ENCODE measurements around the gene MRPL54. TPM values are rescaled to one million over a fixed set of nuclear protein-coding genes. Genes with fewer than 3 reads are reported as not detected.

The MRPL54 gene
- polyA plus RNA-seq, 2 donors: 80.0 to 83.8 TPM

DNA sequence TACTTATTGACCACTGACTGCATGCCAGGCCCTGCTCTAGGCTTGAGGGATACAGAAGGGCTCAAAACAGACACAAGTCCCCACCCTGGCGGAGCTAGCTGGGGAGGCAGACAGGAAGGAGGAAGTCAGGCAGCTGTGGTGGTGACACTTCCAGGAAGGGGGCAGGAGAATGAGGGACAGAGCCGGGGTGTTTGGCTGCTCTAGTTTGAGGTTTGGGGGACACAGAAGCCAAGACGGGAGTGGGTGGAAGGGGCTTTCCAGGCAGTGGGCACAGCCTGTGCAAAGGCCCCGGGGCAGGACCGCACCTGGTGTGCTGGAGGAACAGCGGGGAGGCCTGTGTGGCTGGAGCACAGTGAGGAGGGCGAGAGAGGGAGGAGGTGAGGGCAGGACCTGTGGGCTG, 4.0 kb downstream of the MRPL54 start:
- no peak overlapping the region for H3K4me3 ChIP-seq (ENCODE audit: low read depth in 1 of 2, low read length in 2 of 2)
- 79 to 87% methylated on average over 6 to 7 of the region's 7 CpGs for WGBS, 2 donors
- no peak overlapping the region for H3K27ac ChIP-seq (ENCODE audit: low read depth in 2 of 2, low read length in 1 of 2)
- no peaks in the 10 kb centered on the region for H3K4me1 ChIP-seq (ENCODE audit: control insufficient read depth in 2 of 2, insufficient read depth in 2 of 2, low read length in 1 of 2)
- no peaks in the 10 kb centered on the region for H3K9me3 ChIP-seq (ENCODE audit: control insufficient read depth in 2 of 2, insufficient read depth in 1 of 2, low read depth in 1 of 2, low read length in 1 of 2)
- H3K27me3 ChIP-seq (ENCODE audit: control insufficient read depth in 1 of 2, insufficient read depth in 2 of 2, low read length in 2 of 2): no peaks in the 10 kb centered on the region
- H3K36me3 ChIP-seq (ENCODE audit: control insufficient read depth in 2 of 2, insufficient read depth in 2 of 2, low read length in 1 of 2): peaks cover 14 to 30% of the 10 kb centered on the region in 2 donors

DNA sequence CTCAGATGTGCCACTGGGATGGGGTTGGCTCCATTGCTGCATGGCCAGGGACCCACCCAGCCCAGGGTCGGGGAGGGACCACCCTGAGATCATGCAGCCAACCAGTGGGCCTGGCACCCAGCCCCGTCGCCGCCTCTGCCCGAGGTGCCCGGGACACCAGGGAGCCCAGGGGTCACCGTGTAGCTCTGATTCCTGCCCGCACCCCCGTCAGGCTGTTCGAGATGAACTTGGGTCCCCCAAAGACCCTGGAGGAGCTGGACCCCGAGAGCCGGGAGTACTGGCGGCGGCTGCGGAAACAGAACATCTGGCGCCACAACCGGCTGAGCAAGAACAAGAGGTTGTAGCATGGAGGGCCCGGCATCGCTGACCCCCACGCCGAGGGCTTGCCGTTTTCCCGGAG, 4.6 kb downstream of the MRPL54 start:
- H3K9me3 ChIP-seq (ENCODE audit: control insufficient read depth in 2 of 2, insufficient read depth in 1 of 2, low read depth in 1 of 2, low read length in 1 of 2): no peaks in the 10 kb centered on the region
- H3K4me3 ChIP-seq (ENCODE audit: low read depth in 1 of 2, low read length in 2 of 2): no peak overlapping the region
- H3K27ac ChIP-seq (ENCODE audit: low read depth in 2 of 2, low read length in 1 of 2): no peak overlapping the region
- H3K27me3 ChIP-seq (ENCODE audit: control insufficient read depth in 1 of 2, insufficient read depth in 2 of 2, low read length in 2 of 2): no peaks in the 10 kb centered on the region
- WGBS, 2 donors: 88 to 92% methylated on average over 23 of the region's 23 CpGs
- peaks cover 0 to 3% of the 10 kb centered on the region in 2 donors for H3K4me1 ChIP-seq (ENCODE audit: control insufficient read depth in 2 of 2, insufficient read depth in 2 of 2, low read length in 1 of 2)
- H3K36me3 ChIP-seq (ENCODE audit: control insufficient read depth in 2 of 2, insufficient read depth in 2 of 2, low read length in 1 of 2): peaks cover 14 to 30% of the 10 kb centered on the region in 2 donors

DNA sequence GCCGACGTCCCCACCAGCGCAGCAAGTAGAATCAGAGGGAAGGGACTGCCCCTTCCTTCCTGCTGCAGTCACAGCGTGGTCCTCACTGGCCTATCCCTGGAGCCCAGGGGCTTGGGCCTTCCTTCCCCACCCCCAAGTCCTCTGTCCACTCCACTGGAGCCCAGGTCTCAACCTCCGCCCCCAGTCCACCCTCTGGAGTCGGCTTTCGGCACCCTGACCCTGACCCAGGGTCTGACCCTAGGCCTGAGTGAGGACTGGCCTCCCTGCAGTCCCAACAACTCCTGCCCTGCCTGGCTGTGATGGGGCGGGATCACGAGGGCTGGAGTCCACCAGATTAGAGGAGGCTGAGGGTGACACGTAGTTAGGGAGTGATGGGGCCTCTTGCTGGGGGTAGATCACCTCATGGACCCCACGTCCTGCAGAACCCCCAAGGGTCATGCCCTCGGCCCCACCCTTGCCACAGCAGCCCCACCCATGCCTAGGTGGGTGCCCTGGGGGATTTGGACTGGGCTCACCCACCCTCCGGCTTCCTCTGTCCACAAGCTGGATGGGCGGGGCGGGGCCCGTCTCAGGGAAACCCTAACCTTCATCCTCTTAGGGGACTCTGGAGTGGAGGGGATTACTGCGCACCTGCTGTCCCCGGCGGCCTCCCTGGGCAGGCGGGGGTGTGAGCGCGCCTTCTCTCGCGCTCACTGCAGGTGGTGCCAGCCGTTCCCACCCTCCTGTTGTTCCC, 5.7 kb downstream of the MRPL54 start:
- 84 to 85% methylated on average over 25 of the region's 25 CpGs for WGBS, 2 donors

DNA sequence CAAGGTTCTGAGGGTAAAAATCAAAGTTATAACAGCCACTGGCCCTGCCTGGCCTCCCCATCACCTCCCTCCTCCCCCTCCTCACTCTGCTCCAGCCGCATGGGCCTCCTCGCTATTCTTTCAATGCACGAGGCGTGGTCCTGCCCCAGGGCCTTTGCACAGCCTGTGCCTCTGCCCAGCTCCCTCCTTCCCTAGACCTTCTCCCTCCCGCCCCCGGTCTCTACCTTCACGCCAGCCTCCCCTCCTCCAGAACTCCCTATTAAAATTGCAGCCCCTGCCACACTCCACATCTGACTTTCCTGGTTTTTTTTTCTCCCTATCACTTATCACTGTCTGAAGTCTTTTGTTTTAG, 6.2 kb downstream of the MRPL54 start:
- Histone ChIP-seq H3K27ac (ENCODE audit: low read depth in 2 of 2, low read length in 1 of 2) (no peak overlapping the region), H3K4me3 (ENCODE audit: low read depth in 1 of 2, low read length in 2 of 2) (no peak overlapping the region), H3K9me3 (ENCODE audit: control insufficient read depth in 2 of 2, insufficient read depth in 1 of 2, low read depth in 1 of 2, low read length in 1 of 2) (no peaks in the 10 kb centered on the region), H3K36me3 (ENCODE audit: control insufficient read depth in 2 of 2, insufficient read depth in 2 of 2, low read length in 1 of 2) (peaks cover 14 to 30% of the 10 kb centered on the region in 2 donors), H3K27me3 (ENCODE audit: control insufficient read depth in 1 of 2, insufficient read depth in 2 of 2, low read length in 2 of 2) (no peaks in the 10 kb centered on the region), H3K4me1 (ENCODE audit: control insufficient read depth in 2 of 2, insufficient read depth in 2 of 2, low read length in 1 of 2) (peaks cover 0 to 3% of the 10 kb centered on the region in 2 donors)
- WGBS, 2 donors: 84 to 90% methylated on average over 7 of the region's 7 CpGs

More for the DNA sequence above, 5.7 kb downstream of the MRPL54 start:
- Histone ChIP-seq H3K27ac (ENCODE audit: low read depth in 2 of 2, low read length in 1 of 2) (no peak overlapping the region), H3K4me3 (ENCODE audit: low read depth in 1 of 2, low read length in 2 of 2) (no peak overlapping the region), H3K9me3 (ENCODE audit: control insufficient read depth in 2 of 2, insufficient read depth in 1 of 2, low read depth in 1 of 2, low read length in 1 of 2) (no peaks in the 10 kb centered on the region), H3K36me3 (ENCODE audit: control insufficient read depth in 2 of 2, insufficient read depth in 2 of 2, low read length in 1 of 2) (peaks cover 14 to 30% of the 10 kb centered on the region in 2 donors), H3K4me1 (ENCODE audit: control insufficient read depth in 2 of 2, insufficient read depth in 2 of 2, low read length in 1 of 2) (peaks cover 0 to 3% of the 10 kb centered on the region in 2 donors), H3K27me3 (ENCODE audit: control insufficient read depth in 1 of 2, insufficient read depth in 2 of 2, low read length in 2 of 2) (no peaks in the 10 kb centered on the region)

DNA sequence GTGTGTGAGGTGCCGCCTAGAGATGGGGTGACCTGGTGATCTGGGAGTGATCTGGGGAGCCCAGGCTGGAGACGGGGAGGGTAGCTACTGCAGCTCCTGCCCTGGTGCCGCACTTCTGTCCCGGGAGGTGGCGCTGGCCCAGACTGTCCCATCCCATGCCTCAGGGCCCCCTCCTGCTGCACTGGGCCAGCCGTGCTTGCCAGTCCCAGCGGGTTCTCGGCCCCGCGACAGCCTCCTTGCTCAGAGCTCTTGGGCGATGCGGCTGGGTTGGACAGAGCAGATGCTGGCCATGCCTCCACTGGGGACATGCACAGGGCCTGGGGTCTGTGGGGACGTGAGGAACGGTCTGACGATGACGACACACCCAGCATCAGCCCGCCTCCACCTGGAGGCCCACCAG, 7.0 kb downstream of the MRPL54 start:
- Histone ChIP-seq H3K36me3 (ENCODE audit: control insufficient read depth in 2 of 2, insufficient read depth in 2 of 2, low read length in 1 of 2) (peaks cover 14 to 30% of the 10 kb centered on the region in 2 donors), H3K27me3 (ENCODE audit: control insufficient read depth in 1 of 2, insufficient read depth in 2 of 2, low read length in 2 of 2) (no peaks in the 10 kb centered on the region), H3K4me3 (ENCODE audit: low read depth in 1 of 2, low read length in 2 of 2) (no peak overlapping the region), H3K27ac (ENCODE audit: low read depth in 2 of 2, low read length in 1 of 2) (no peak overlapping the region), H3K4me1 (ENCODE audit: control insufficient read depth in 2 of 2, insufficient read depth in 2 of 2, low read length in 1 of 2) (peaks cover 0 to 3% of the 10 kb centered on the region in 2 donors), H3K9me3 (ENCODE audit: control insufficient read depth in 2 of 2, insufficient read depth in 1 of 2, low read depth in 1 of 2, low read length in 1 of 2) (no peaks in the 10 kb centered on the region)
- WGBS, 2 donors: 73 to 87% methylated on average over 17 of the region's 17 CpGs

DNA sequence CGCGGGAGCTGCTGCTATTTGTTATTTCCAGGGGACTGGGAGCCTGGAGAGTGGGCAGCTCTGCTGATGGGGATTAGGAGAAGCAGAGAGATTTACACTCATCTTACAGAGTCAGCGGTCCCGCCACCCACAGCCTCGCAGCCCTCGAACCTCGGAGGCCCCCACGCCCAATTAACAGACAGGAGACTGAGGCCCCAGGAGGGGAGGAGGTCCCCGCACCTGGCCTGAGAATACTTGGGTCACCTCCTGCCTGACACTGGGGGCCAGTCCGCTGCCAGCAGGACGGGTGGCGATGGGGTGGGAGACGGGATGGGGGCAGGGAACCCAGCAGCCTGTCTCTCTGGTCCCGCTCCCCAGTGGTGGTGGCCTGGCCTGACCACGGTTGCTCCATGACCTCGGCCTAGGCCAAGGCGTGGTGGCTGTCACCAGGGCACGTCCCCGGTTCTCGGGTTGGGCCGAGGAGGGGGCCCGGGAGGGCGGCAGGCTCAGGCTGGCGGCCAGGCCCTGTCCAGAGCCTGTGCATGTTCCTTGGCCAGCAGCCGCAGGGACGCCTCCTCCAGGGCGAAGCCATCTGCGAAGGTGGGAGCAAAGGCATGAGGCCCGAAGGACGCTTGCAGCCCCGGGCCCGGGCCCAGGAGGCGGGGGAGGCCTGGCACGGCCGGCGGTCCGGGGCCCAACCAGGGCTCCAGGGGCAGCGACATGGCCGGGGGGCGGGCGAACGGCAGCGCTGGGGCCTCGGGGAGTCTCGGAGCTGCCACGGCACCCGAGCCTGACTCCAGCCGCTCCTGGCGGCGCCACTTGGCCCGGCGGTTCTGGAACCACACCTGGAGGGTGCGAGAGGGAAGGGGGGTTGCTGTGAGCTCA, 7.9 kb downstream of the MRPL54 start:
- H3K4me3 ChIP-seq (ENCODE audit: low read depth in 1 of 2, low read length in 2 of 2): no peak overlapping the region
- H3K27ac ChIP-seq (ENCODE audit: low read depth in 2 of 2, low read length in 1 of 2): no peak overlapping the region
- H3K36me3 ChIP-seq (ENCODE audit: control insufficient read depth in 2 of 2, insufficient read depth in 2 of 2, low read length in 1 of 2): peaks cover 14 to 26% of the 10 kb centered on the region in 2 donors
- H3K27me3 ChIP-seq (ENCODE audit: control insufficient read depth in 1 of 2, insufficient read depth in 2 of 2, low read length in 2 of 2): no peaks in the 10 kb centered on the region
- peaks cover 0 to 3% of the 10 kb centered on the region in 2 donors for H3K4me1 ChIP-seq (ENCODE audit: control insufficient read depth in 2 of 2, insufficient read depth in 2 of 2, low read length in 1 of 2)
- WGBS, 2 donors: 67 to 77% methylated on average over 46 to 53 of the region's 53 CpGs
- H3K9me3 ChIP-seq (ENCODE audit: control insufficient read depth in 2 of 2, insufficient read depth in 1 of 2, low read depth in 1 of 2, low read length in 1 of 2): no peaks in the 10 kb centered on the region

DNA sequence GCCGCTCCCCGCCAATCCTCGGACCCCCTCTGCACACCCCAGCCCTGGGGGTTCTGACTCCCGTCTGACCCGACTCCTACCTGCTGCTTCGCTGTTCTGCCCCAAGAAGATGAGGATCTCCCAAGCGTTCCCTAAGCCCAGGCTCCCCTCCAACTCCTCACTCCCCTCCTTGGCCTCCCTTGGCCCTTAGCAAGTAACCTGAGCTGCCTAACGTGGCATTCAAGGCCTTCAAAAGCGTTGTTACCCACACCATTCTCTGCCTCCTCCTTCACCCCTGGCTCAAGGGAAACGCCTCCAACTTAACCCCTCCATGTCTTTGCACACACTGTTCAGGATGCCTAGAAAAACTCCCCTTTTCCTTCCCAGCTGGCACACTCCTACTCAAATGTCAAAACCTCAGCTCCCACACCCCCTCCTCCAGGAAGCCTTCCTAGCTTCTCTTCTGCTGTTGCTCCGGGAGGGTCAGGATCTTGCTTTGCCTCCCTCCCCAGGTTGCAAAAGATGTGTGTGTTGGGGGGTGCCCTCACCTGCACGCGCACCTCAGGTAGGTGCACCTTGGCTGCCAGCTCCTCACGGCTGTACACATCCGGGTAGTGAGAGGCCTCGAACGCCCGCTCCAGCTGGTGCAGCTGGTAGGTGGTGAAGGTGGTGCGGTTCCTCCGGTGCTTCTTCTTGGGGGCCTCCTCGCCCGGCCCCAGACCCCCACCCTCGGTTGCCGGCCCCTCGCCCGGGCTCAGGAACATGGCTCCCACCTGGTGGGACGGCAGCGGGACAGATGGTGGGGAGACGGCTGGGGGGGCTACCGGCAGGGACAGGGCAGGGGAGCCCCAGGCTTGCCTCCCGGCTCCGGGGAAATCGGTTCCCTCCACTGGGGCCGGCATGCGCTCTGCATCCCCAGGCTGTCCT, 8.8 kb downstream of the MRPL54 start:
- Histone ChIP-seq H3K36me3 (ENCODE audit: control insufficient read depth in 2 of 2, insufficient read depth in 2 of 2, low read length in 1 of 2) (peaks cover 14 to 26% of the 10 kb centered on the region in 2 donors), H3K27me3 (ENCODE audit: control insufficient read depth in 1 of 2, insufficient read depth in 2 of 2, low read length in 2 of 2) (no peaks in the 10 kb centered on the region), H3K4me3 (ENCODE audit: low read depth in 1 of 2, low read length in 2 of 2) (no peak overlapping the region), H3K4me1 (ENCODE audit: control insufficient read depth in 2 of 2, insufficient read depth in 2 of 2, low read length in 1 of 2) (peaks cover 0 to 3% of the 10 kb centered on the region in 2 donors), H3K9me3 (ENCODE audit: control insufficient read depth in 2 of 2, insufficient read depth in 1 of 2, low read depth in 1 of 2, low read length in 1 of 2) (no peaks in the 10 kb centered on the region), H3K27ac (ENCODE audit: low read depth in 2 of 2, low read length in 1 of 2) (no peak overlapping the region)
- WGBS, 2 donors: 78 to 79% methylated on average over 35 of the region's 35 CpGs

DNA sequence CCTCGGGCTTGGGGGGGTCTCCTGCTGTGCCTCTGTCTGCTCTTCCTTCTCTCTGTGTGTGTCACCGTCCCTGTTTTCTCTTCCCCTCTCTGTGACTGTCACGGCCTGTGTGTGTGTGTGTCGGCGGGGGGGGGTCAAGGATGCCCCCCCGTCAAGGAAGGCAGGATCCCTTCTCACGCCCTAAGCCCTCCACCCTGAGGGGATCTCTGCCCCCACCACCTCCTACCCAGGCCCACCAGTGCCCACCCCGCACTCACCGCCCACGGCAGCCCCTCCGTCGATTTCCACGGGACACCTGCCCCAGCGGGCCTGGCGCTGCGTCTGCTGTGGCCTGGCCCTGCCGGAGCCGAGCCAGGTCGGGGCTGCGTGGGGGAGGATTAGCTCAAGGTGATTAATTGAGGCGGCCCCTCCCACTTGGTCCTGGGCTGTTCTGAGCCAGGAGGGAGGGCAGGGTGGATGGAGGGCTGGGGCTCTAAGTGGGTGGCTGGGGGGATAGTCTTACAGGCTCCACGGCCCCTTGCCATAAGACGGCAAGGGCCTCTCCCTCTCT, 9.5 kb downstream of the MRPL54 start, which contains the start of gene RAX2:
Gene RAX2, minus strand, starts transcription at position 323 of the 550 bp plus-strand sequence. CDS start 486 bp downstream, outside the sequence.
- WGBS, 2 donors: 34 to 35% methylated on average over 23 of the region's 23 CpGs

More for the DNA sequence above, 9.5 kb downstream of the MRPL54 start, which contains the start of gene RAX2:
- Histone ChIP-seq H3K4me3 (ENCODE audit: low read depth in 1 of 2, low read length in 2 of 2) (no peak within 1 kb of the TSS), H3K36me3 (ENCODE audit: control insufficient read depth in 2 of 2, insufficient read depth in 2 of 2, low read length in 1 of 2) (peaks cover 9 to 19% of the 10 kb centered on the region in 2 donors), H3K27ac (ENCODE audit: low read depth in 2 of 2, low read length in 1 of 2) (no peak within 1 kb of the TSS), H3K4me1 (ENCODE audit: control insufficient read depth in 2 of 2, insufficient read depth in 2 of 2, low read length in 1 of 2) (peaks cover 0 to 3% of the 10 kb centered on the region in 2 donors), H3K27me3 (ENCODE audit: control insufficient read depth in 1 of 2, insufficient read depth in 2 of 2, low read length in 2 of 2) (no peaks in the 10 kb centered on the region), H3K9me3 (ENCODE audit: control insufficient read depth in 2 of 2, insufficient read depth in 1 of 2, low read depth in 1 of 2, low read length in 1 of 2) (no peaks in the 10 kb centered on the region)

Measured in esophagus (tissue), 2 donors.